Measurements from ENCODE around the gene KCTD17. TPM values are rescaled to one million over a fixed set of nuclear protein-coding genes. Genes with fewer than 3 reads are reported as not detected.

The KCTD17 gene
- total RNA-seq, 3 donors from 2014 or later = 8.2 to 17.4 (median 11.1) TPM

DNA sequence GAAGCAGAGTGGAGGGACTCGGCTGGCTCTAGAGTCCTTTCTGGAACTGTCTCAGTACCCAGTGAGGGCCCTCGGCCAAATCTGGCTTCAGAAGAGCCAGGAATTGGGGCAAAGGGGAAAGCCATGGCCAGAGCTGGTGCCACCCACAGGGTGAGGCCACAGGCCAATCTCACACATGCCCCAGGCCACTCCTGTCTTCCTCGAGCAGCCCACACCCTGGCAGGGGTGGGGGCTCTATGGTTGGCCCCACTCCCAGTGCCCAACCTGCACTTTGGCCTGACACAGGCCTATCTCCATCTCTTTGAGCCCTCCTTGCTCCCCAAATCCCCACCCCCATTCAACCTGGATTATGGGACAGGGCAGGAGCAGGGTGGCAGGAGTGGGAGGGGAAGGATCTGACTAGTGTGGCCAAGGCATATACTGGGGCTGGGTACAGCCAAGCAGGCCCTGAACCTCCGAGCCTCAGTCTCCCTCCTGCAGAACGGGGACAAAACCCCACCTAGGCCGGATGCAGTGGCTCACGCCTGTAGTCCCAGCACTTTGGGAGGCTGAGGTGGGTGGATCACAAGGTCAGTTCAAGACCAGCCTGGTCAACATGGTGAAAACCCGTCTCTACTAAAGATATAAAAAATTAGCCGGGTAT, 39.2 kb upstream of the KCTD17 start:
- Histone ChIP-seq H3K27me3 (no peaks in the 10 kb centered on the region), H3K4me3 (no peak overlapping the region), H3K27ac (no peak overlapping the region), H3K36me3 (no peaks in the 10 kb centered on the region), H3K9me3 (no peaks in the 10 kb centered on the region), H3K4me1 (no peaks in the 10 kb centered on the region)
- DNase-seq (ENCODE audit: low spot score in 2 of 2) = no peak
- TF ChIP-seq POLR2A (IDR thresholded peaks at IDR 0.05) = no peak
- TF ChIP-seq, protein P1, sequence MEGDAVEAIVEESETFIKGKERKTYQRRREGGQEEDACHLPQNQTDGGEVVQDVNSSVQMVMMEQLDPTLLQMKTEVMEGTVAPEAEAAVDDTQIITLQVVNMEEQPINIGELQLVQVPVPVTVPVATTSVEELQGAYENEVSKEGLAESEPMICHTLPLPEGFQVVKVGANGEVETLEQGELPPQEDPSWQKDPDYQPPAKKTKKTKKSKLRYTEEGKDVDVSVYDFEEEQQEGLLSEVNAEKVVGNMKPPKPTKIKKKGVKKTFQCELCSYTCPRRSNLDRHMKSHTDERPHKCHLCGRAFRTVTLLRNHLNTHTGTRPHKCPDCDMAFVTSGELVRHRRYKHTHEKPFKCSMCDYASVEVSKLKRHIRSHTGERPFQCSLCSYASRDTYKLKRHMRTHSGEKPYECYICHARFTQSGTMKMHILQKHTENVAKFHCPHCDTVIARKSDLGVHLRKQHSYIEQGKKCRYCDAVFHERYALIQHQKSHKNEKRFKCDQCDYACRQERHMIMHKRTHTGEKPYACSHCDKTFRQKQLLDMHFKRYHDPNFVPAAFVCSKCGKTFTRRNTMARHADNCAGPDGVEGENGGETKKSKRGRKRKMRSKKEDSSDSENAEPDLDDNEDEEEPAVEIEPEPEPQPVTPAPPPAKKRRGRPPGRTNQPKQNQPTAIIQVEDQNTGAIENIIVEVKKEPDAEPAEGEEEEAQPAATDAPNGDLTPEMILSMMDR (IDR thresholded peaks at IDR 0.05) = no peak
- TF ChIP-seq POLR2AphosphoS5 (IDR thresholded peaks at IDR 0.05) = no peak
- intact Hi-C loops (cut with DNase I; ENCODE audit: low total_unique reads) = no loop called here

DNA sequence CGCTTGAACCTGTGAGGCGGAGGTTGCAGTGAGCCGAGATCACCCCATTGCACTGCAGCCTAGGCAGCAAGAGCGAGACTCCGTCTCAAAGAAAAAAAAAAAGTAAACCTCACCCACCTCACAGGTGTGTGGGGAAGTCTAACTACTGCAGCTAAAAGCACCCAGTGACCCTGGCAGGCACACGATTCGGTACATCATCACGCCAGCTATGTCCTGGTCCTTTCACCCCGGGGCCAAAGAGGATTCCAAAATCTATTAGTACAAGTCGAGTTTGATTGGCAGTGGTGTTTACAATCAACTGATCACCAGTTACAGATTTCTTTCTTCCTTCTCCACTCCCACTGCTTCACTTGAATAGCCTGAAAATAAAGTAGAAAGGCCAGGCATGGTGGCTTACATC, 38.6 kb upstream of the KCTD17 start:
- TF ChIP-seq, protein P1 (IDR thresholded peaks at IDR 0.05) = no peak
- TF ChIP-seq POLR2A (IDR thresholded peaks at IDR 0.05) (no peak), POLR2AphosphoS5 (IDR thresholded peaks at IDR 0.05) (no peak)
- Histone ChIP-seq H3K4me3 (no peak overlapping the region), H3K27ac (no peak overlapping the region), H3K4me1 (no peaks in the 10 kb centered on the region), H3K36me3 (no peaks in the 10 kb centered on the region), H3K27me3 (no peaks in the 10 kb centered on the region), H3K9me3 (no peaks in the 10 kb centered on the region)
- intact Hi-C loops (cut with DNase I; ENCODE audit: low total_unique reads) = no loop called here
- DNase-seq (ENCODE audit: low spot score in 2 of 2) = no peak

DNA sequence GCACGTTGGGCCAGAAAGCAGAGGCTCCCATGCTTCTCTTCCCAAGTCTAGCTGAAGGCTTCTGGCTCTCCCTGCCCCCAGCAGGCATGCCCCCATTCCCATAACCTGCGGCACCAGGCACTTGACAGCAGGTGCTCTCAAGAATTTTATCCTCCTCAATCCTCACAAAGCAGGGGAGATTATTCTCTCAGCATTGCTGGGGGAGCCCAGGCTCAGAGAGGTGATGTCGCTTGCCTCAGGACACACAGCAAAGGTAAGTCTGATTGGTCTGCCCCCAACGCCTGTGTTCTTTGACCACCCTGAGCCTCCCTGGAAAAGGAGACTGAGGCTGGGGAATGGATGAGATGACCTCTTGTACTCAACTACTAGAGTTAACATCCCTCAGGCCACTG, 37.1 kb upstream of the KCTD17 start:
- Histone ChIP-seq H3K4me3 (no peak overlapping the region), H3K4me1 (no peaks in the 10 kb centered on the region), H3K9me3 (no peaks in the 10 kb centered on the region), H3K27me3 (no peaks in the 10 kb centered on the region), H3K36me3 (no peaks in the 10 kb centered on the region), H3K27ac (no peak overlapping the region)
- DNase-seq (ENCODE audit: low spot score in 2 of 2) = no peak
- intact Hi-C loops (cut with DNase I; ENCODE audit: low total_unique reads) = no loop called here
- no peak for TF ChIP-seq POLR2A (IDR thresholded peaks at IDR 0.05)
- TF ChIP-seq POLR2AphosphoS5 (IDR thresholded peaks at IDR 0.05) = no peak
- TF ChIP-seq, protein P1 (IDR thresholded peaks at IDR 0.05) = no peak

DNA sequence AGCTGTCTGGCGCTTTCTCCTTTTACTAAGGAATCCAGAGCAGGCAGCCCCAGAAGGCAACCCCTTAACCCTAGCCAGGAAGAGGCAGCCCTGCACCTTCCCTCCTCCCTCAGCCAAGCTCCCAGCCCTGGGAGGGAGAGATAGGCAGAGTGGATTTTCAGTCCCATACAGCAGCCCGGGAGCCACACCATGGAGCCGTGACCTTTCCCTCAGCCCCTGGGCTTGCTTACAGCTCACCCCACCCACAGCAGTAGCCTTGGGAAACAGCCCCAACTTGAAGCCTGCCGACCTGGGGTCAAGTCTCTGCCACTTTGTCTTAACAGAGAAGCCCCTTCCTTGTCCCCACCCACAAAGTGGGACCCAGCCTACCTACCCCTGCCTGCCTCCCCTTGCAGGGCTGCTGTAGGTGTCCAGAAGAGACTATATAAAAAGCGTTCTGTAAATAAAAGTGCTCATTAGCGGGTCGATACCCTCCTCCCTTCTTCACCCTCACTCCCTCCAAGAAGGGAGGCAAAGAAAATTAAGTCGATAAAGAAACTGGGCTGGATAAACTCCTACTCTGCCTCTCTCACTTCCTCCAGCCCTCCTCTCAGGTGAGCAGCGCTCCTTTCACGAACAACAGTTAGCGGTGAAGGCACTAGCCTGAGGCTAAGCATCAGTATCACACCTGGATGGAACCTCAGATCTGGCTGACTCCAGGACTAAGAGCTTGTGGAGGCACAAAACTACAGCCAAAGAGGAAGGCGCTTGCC, 36.5 kb upstream of the KCTD17 start:
- DNase-seq (ENCODE audit: low spot score in 2 of 2) = no peak
- H3K36me3 ChIP-seq = no peaks in the 10 kb centered on the region
- intact Hi-C loops (cut with DNase I; ENCODE audit: low total_unique reads) = no loop called here
- TF ChIP-seq, protein P1 (IDR thresholded peaks at IDR 0.05) = no peak
- TF ChIP-seq POLR2A (IDR thresholded peaks at IDR 0.05) = no peak
- TF ChIP-seq POLR2AphosphoS5 (IDR thresholded peaks at IDR 0.05) = no peak
- no peak overlapping the region for H3K27ac ChIP-seq
- H3K9me3 ChIP-seq = no peaks in the 10 kb centered on the region
- H3K27me3 ChIP-seq = no peaks in the 10 kb centered on the region
- no peaks in the 10 kb centered on the region for H3K4me1 ChIP-seq
- H3K4me3 ChIP-seq = no peak overlapping the region

DNA sequence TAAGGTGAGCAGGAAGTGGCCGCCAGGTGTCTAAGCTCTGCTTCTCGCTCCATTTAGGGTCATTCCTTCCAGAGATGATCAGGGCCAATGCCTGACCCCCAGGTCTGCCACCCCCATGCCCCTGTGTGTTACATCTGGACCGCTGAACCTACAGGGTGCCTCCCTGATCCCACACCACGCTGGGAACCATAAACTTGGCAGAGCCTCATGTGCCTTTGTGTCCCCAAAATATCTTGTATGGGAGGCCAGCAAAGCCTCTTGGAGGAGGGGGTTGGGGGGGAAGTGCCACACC, 36.0 kb upstream of the KCTD17 start:
- no peaks in the 10 kb centered on the region for H3K36me3 ChIP-seq
- TF ChIP-seq, protein P1 (IDR thresholded peaks at IDR 0.05) = no peak
- TF ChIP-seq POLR2A (IDR thresholded peaks at IDR 0.05) = no peak
- no peak for TF ChIP-seq POLR2AphosphoS5 (IDR thresholded peaks at IDR 0.05)
- H3K27ac ChIP-seq = no peak overlapping the region
- H3K4me3 ChIP-seq = no peak overlapping the region
- no peaks in the 10 kb centered on the region for H3K4me1 ChIP-seq
- no peaks in the 10 kb centered on the region for H3K9me3 ChIP-seq
- DNase-seq (ENCODE audit: low spot score in 2 of 2) = no peak
- H3K27me3 ChIP-seq = no peaks in the 10 kb centered on the region
- intact Hi-C loops (cut with DNase I; ENCODE audit: low total_unique reads) = no loop called here
